GM15510 (cell line): ENCODE results near the gene CLDN9.

Source experiments
- POLR2A ChIP-seq: IDR thresholded peaks from 3 replicates; pipeline ENCODE4 v1.6.1; 2011; ENCODE audit warnings: borderline replicate concordance; ENCODE audit not compliant: insufficient read length; ENCODE audit errors: extremely low read depth

CLDN9 gene

GRCh38 chr16:3042376-3042775 is 29.7 kb downstream of the CLDN9 start:
- TF ChIP-seq POLR2A = no peak

GRCh38 chr16:3044708-3045107 is 32.0 kb downstream of the CLDN9 start:
- no peak for TF ChIP-seq POLR2A

- TF ChIP-seq POLR2A = no peak
Measured at GRCh38 chr16:3045758-3046640, 33.3 kb downstream of the CLDN9 start, which contains the start of gene MMP25. TSS of gene MMP25 (plus strand) at chr16:3046561. CDS start at chr16:3046918, 357 bp downstream.

GRCh38 chr16:3046641-3047386 is 34.1 kb downstream of the CLDN9 start:
- TF ChIP-seq POLR2A = no peak

DNA sequence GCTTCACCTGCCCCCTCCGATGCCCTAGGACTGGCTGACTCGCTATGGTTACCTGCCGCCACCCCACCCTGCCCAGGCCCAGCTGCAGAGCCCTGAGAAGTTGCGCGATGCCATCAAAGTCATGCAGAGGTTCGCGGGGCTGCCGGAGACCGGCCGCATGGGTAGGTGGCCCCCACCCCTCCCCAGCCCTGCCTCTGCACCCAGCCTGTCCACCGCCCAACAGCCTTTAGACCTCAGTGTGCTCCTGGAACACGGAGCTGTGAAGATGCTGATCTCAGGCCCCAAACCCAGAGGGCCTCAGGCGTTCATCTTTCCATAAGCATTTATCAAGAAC is 34.6 kb downstream of the CLDN9 start:
- no peak for TF ChIP-seq POLR2A

DNA sequence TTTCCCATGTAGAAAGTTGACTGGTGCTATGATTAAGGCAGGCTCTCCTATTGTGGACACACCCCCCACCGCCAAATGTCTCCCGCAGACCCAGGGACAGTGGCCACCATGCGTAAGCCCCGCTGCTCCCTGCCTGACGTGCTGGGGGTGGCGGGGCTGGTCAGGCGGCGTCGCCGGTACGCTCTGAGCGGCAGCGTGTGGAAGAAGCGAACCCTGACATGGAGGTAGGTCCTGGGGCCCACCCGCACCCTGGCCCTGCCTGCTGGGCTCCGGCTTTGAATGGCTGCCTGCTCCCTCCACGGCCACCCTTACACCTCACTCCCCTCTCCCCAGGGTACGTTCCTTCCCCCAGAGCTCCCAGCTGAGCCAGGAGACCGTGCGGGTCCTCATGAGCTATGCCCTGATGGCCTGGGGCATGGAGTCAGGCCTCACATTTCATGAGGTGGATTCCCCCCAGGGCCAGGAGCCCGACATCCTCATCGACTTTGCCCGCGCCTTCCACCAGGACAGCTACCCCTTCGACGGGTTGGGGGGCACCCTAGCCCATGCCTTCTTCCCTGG is 37.3 kb downstream of the CLDN9 start:
- no peak for TF ChIP-seq POLR2A

DNA sequence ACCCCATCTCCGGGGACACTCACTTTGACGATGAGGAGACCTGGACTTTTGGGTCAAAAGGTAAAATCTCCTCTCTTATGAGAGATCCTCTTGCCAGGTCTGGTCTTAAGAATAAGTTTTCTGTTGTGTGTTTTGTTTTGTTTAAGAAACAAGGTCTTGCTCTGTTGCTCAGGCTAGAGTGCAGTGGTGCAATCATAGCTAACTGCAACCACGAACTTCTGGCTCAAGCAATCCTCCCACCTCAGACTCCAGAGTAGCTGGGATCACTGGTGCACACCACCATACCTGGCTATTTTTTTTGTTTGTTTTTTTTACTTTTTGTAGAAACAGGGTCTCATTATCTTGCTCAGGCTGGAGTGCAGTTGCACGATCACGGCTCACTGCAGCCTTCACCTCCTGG is 37.8 kb downstream of the CLDN9 start:
- no peak for TF ChIP-seq POLR2A

DNA sequence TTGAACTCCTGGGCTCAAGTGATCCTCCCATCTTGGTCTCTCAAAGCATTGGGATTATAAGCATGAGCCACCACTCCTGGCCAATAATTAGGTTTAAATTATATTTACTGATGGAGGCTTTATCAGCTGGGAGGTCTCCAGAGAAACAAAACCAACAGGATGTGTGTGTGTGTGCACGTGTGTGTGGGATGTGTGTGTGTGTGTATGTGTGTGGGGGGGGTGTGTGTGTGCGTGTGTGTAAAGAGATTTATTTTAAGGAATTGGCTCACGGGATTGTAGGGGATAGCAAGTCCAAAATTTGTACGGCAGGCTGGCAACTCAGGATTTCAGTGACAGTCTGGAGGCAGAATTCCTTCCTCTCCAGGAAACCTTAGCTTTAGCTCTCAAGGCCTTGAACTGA is 38.3 kb downstream of the CLDN9 start:
- no peak for TF ChIP-seq POLR2A

DNA sequence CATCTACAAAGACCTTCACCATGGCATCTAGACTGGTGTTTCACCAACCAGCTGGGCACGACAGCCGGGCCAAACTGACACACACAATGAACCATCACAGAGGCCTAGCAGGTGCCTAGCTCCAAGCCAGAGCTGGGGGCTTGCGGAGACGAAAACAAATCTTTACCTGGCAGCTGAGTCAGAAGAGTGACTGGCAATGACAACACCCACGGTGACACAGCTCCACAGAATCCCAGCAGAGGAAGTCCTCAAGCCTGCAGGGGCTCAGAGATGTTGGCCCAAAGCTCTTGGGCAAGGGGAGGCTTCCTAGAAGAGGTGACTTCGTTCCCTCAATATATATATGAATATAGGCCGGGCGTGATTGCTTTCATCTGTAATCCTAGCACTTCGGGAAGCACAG is 38.8 kb downstream of the CLDN9 start:
- TF ChIP-seq POLR2A = no peak

- no peak for TF ChIP-seq POLR2A
Measured at GRCh38 chr16:3054965-3055733, 42.4 kb downstream of the CLDN9 start.

DNA sequence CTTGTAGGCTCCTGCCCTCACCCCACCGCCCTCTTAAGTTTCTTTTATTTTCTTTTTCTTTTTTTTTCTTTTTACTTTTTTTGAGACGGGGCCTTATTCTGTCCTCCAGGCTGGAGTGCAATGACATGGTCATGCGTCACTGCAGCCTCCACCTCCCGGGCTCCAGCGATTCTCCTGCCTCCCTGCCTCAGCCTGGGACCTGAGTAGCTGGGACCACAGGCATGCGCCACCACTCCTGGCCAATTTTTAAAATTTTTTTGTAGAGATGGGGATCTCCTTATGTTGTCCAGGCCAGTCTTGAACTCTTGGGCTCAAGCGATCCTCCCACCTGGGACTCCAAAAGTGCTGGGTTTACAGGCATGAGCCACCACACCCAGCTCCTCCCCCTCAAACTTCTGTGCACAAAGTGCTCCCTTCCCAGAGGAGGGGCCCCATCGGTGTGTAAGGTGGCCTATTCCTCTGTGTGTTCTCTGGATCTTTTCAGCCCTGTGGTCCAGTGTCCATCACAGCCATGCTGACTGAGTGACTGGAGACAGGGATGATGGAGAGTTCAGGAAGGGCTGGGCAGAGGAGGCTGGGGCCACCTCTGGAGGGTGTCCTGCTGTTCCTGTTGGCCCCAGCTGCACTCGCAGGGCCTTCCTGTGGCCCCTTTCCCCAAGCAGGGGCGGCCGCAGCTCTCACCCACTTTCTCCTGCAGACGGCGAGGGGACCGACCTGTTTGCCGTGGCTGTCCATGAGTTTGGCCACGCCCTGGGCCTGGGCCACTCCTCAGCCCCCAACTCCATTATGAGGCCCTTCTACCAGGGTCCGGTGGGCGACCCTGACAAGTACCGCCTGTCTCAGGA is 43.8 kb downstream of the CLDN9 start:
- no peak for TF ChIP-seq POLR2A

DNA sequence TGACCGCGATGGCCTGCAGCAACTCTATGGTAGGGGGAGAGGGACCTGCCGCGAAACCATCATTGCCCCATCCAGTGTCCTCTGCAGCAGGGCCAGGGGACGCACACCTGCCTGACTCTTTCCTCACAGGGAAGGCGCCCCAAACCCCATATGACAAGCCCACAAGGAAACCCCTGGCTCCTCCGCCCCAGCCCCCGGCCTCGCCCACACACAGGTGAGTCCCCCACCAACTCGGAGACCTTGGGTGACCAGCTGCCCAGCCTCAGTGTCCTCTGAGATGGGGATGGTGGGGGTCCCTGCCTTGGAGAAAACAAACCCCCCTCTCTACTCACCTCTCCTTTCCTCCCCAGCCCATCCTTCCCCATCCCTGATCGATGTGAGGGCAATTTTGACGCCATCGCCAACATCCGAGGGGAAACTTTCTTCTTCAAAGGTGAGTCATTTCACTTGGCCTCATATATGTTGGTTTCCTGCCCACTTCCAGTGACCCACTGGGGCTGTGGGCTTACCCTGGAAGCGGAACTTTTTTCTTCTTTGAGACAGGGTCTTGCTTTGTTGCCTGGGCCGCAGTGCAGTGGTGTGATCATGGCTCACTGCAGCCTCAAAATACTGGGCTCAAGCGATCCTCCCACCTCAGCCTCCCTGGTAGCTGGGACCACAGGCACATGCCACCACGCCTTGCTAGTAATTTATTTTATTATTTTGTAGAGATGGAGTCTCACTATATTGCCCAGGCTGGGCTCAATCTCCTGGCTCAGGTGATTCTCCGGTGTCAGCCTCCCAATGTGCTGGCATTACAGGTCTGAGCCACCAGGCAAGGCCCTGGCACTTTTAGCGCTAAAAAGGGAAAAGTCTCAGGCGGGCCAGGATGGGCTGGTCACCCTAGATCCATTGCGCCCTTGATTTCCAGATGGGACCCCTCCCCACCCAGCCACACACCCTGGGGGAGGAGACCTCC is 44.7 kb downstream of the CLDN9 start:
- no peak for TF ChIP-seq POLR2A
